Body of pancreas (tissue), 4 donors: Measurements from ENCODE around the gene SBNO1.
"Not testable (repeated sequence)": the region's sequence is repeated elsewhere in the genome, so short reads cannot be mapped to it uniquely, and the experiment has no call there.

Experiments
- CTCF ChIP-seq, 7 experiments: fragments of 450-650 bp in 4 of 7; fragments of 200-600 bp in 3 of 7; sonication (generic) in 3 of 7; IDR thresholded peaks; one replicate each; pipeline ENCODE4 v1.5.1; 2016 to 2019; ENCODE audit warnings: antibody characterized with exemption in 7 of 7
- POLR2A ChIP-seq, 3 donors: fragments of 450-650 bp; IDR thresholded peaks; one replicate each; pipeline ENCODE4 v1.6.1; 2016; ENCODE audit warnings: antibody characterized with exemption in 3 of 3, mild to moderate bottlenecking in 2 of 3

DNA sequence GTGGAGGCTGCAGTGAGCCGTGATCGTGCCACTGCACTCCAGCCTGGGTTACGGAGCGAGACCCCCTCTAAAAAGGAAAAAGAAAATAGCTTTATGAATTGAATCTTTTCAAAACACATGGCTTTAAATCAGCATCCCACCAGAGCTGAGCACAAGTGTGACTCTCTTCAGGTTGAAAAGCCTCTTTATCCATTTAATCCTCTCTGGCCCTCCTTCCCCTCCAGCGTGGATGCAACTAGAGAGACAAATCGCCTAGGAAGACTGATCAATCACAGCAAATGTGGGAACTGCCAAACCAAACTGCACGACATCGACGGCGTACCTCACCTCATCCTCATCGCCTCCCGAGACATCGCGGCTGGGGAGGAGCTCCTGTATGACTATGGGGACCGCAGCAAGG lies 42.6 kb upstream of the SBNO1 start:
- TF ChIP-seq POLR2A, CTCF (IDR thresholded peaks at IDR 0.05): not testable (repeated sequence)
